Activated gamma-delta T cell treated with Interleukin-2 at 50 U/mL for 16 hours (primary cell): Measurements from ENCODE around the gene ZFP36.

Experiments
- DNase-seq: peaks from one replicate; pipeline ENCODE4 v3.0.0-alpha.2; 2020

ZFP36 gene

DNA sequence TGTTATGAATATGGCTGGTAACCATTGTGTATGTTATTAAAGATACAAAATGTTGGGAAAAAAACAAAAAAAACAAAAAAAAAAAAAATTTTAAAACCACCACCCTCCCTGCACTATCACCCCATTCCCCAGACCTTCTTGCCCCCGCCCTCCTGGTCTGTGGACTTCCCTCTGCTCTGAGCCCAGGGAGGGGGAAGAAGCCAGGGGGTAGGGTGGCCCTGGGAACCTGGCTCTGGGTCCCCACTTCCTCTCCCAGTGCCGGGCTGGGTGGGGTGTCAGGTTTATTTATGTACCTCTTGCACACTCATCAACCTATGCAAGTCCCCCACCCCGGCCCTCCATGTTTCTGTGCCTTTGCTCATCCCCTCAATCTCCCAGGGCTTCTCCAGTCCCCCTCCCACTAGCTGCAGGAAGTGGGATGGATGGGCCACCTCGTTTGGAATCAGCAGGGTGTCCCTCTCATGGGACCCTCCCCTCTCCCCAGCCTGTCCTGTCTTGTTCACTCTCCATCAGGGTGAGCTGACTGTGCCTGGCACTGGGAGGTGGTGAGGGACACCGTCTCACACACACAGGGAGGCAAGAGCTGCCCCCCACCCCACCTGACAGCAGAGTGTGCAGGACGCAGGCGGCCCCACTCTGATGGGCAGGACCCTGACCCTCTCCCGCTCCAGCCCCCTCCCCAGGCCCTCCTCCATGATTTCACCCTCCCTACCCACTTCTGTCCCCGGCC, 21.6 kb upstream of the ZFP36 start:
- DNase-seq = no peak

- DNase-seq = no peak
Measured at GRCh38 chr19:39385629-39386411, 20.8 kb upstream of the ZFP36 start.

- no peak for DNase-seq
Measured at GRCh38 chr19:39386557-39386956, 20.1 kb upstream of the ZFP36 start.

DNA sequence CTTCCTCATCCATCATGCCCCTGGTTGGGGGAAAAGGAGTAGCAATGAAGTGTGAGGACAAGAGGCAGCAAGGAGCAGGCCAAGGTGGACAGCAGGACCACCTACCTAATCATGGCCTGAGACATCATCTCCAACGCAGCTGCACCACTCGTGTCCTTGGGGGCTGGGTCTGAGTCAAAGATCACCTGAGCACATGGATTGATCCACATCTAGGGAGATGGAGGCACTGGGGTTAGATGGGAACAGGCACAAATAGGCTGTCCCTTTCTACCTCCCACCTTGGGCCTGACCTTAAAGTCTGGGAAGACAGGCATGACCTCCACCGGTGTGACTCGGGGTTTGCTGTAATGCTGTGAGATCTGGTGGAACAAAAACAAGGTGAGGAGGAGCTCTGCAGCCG, 18.0 kb upstream of the ZFP36 start:
- no peak for DNase-seq

GRCh38 chr19:39389631-39390414, 16.8 kb upstream of the ZFP36 start:
- DNase-seq = no peak

GRCh38 chr19:39390451-39390750, 16.2 kb upstream of the ZFP36 start:
- DNase-seq = no peak

GRCh38 chr19:39390751-39391437, 15.8 kb upstream of the ZFP36 start, which contains the start of the genes MED29 and PAF1:
MED29 (plus strand) TSS chr19:39391378; CDS start chr19:39391423, 45 bp downstream.
PAF1 (minus strand) TSS chr19:39391106; CDS start chr19:39390864, 242 bp downstream.
- DNase-seq = peak; percentile 95

- DNase-seq = peak; percentile 96
Measured at GRCh38 chr19:39397360-39398296, 9.0 kb upstream of the ZFP36 start.

DNA sequence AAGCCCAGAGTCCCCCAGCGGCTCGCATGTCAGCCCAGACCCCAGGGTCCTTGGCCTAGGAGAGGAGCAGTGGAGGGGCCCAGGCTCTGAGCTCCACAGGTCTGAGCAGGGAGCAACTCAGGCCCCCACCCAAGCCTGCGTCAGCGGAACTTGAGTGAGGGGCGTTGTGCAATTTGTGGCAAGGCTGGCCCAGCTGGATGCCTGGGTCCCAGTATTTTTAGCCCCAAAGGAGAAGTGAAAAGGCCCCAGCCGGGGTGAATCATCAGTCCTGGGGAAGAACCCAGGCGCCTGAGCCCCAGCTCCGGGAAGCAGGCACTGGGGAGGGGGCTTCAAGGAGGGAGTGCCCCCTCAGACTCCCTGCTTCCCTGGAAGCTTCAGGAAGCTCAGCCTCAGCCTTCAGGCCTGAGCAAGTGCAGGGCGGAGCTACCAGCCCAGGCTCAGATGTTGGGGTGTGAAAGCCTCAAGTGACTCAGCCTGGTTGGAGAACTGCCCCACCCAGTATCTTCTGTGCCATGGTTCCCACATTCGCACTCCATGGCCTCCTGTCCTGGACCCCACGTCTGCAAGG, 8.3 kb upstream of the ZFP36 start:
- peak; percentile 56 for DNase-seq

DNA sequence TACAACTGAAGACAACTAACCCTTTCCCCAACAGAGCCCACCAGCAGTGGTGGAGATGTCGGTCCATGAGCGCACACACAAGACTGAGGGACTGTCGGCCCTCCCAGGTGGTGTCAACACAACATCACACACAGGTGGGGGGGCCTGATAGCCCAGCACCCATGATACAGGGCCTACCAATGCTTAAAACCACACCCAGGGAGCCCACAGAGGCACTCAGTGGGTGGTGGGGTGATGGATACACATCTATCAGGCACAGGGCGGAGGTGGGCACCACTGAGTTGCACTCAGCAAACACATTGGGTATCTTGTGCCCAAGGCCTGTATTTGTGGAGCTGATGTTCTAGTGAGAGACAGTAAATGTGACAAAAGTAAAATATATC, 7.0 kb upstream of the ZFP36 start:
- no peak for DNase-seq

- DNase-seq = no peak
Measured at GRCh38 chr19:39400061-39400460, 6.6 kb upstream of the ZFP36 start.

- DNase-seq = no peak
Measured at GRCh38 chr19:39401070-39401548, 5.5 kb upstream of the ZFP36 start.

GRCh38 chr19:39401549-39402345, 4.9 kb upstream of the ZFP36 start:
- peak; percentile 86 for DNase-seq

GRCh38 chr19:39402346-39403300, 4.0 kb upstream of the ZFP36 start:
- peak; percentile 84 for DNase-seq

GRCh38 chr19:39403331-39404312, 3.0 kb upstream of the ZFP36 start:
- DNase-seq = peak; percentile 96

DNA sequence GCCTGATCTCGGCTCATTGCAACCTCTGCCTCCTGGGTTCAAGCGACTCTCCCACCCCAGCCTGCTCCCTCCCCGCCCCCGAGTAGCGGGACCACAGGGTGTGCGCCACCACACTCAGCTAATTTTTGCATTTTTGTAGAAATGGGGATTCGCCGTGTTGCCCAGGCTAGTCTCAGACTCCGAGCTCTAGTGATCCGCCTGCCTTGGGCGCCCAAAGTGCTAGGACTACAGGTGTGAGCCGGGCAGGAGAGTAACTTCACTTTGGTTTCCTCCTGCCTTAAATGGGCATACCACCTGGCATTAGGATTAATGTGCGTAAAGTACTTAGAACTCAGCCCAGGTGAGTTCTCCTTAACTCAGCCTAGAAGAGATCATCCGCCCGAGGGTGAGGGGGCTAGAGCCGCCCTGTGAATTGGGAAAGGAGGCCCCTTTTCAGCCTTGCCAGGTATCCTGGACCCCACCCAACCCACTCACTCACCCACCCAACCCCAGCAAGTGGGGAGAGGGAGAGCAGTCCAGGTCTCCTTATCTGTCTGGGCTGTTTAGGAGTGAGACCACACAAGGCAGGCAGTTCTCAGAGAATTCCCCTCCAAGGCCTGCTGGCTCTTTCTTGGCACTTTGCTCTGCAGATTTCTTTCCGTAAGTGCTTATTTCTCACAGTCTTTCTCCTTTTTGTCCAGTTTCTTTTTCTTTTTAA, 1.2 kb upstream of the ZFP36 start:
- DNase-seq = no peak

- peak; percentile 91 for DNase-seq
Measured at GRCh38 chr19:39405958-39406655, 540 bp upstream of the ZFP36 start.
